HUES64 (cell line): ENCODE results near the gene MPIG6B.

ENCODE experiments used
- H3K27ac ChIP-seq: 2 replicates; pipeline ENCODE4 v1.7.0; 2013; ENCODE audit warnings: low read depth, low read length, inconsistent platforms
- H3K27me3 ChIP-seq: 2 replicates; pipeline ENCODE4 v1.6.1; 2013; ENCODE audit warnings: mild to moderate bottlenecking, low read length; ENCODE audit not compliant: insufficient read depth
- H3K36me3 ChIP-seq: 2 replicates; pipeline ENCODE4 v1.6.1; 2013; ENCODE audit warnings: mild to moderate bottlenecking, low read length; ENCODE audit not compliant: insufficient read depth
- H3K4me1 ChIP-seq: 2 replicates; pipeline ENCODE4 v1.6.1; 2013; ENCODE audit warnings: mild to moderate bottlenecking, low read length, moderate library complexity; ENCODE audit not compliant: insufficient read depth
- H3K4me3 ChIP-seq: 2 replicates; pipeline ENCODE4 v1.5.1; 2013; ENCODE audit warnings: mild to moderate bottlenecking, low read length, moderate library complexity
- H3K9ac ChIP-seq: 2 replicates; pipeline ENCODE4 v1.6.1; 2013; ENCODE audit warnings: mild to moderate bottlenecking, low read depth, low read length
- H3K9me3 ChIP-seq: 2 replicates; pipeline ENCODE4 v1.6.1; 2013; ENCODE audit warnings: low read depth, low read length; ENCODE audit not compliant: insufficient read depth
- WGBS: fragments of 150-250, 120-280 bp; methylation state at CpG from one replicate; pipeline ENCODE4 v1.1.7; 2013; ENCODE audit warnings: missing lambda C conversion rate; 5-methylcytosine and 5-hydroxymethylcytosine counted together

Gene MPIG6B

GRCh38 chr6:31775633-31776484 lies 52.7 kb downstream of the MPIG6B start:
- H3K36me3 ChIP-seq = peaks cover 30% of the 10 kb centered on the region
- 93% methylated on average over 32 of the region's 32 CpGs for WGBS
- no peak overlapping the region for H3K27ac ChIP-seq
- H3K9ac ChIP-seq = no peak overlapping the region
- H3K9me3 ChIP-seq = no peaks in the 10 kb centered on the region
- no peaks in the 10 kb centered on the region for H3K4me1 ChIP-seq
- no peaks in the 10 kb centered on the region for H3K27me3 ChIP-seq
- H3K4me3 ChIP-seq = no peak overlapping the region
